Caco-2 (cell line): ENCODE measurements around the gene EN2. TPM values are rescaled to one million over a fixed set of nuclear protein-coding genes. Genes with fewer than 3 reads are reported as not detected.

ENCODE experiments used
- BruUV-seq: library from RNA; stranded (reverse); fragments of 400-500 nt; replicated peaks from 2 replicates; lab custom pipeline; 2021; lab: Mats Ljungman, UMichigan
- CTCF ChIA-PET: fragments of 300-600 bp; sonication (Branson Sonifier 250); formaldehyde crosslinking; loops from one replicate; lab custom pipeline; 2022; ENCODE audit warnings: antibody characterized with exemption; lab: Charles Lee
- POLR2A ChIA-PET: fragments of 300-600 bp; sonication (Branson Sonifier 250); formaldehyde crosslinking; loops from one replicate; lab custom pipeline; 2022; ENCODE audit warnings: antibody characterized with exemption; lab: Charles Lee
- DNase-seq, 2 experiments: peaks; one replicate each; pipeline versions ENCODE4 v3.0.0 to v3.0.0-alpha.2; 2020 to 2022
- H3K27me3 ChIP-seq: replicated peaks from 2 replicates; pipeline ENCODE4 v1.6.0; 2011; ENCODE audit warnings: low read length; ENCODE audit not compliant: control insufficient read depth, insufficient read depth
- H3K36me3 ChIP-seq: 2 replicates; pipeline ENCODE4 v1.5.1; 2011; ENCODE audit warnings: low read length; ENCODE audit not compliant: control insufficient read depth, insufficient read depth
- H3K4me1 ChIP-seq: fragments of 250-450 bp; sonication (Bioruptor Pico); 2 replicates; pipeline ENCODE4 v1.5.1; 2020; ENCODE audit warnings: mild to moderate bottlenecking
- H3K4me3 ChIP-seq: 2 replicates; pipeline ENCODE4 v1.5.1; 2011; ENCODE audit warnings: low read depth, mild to moderate bottlenecking, control low read depth, low read length
- H3K9me3 ChIP-seq: fragments of 250-450 bp; sonication (Bioruptor Pico); 2 replicates; pipeline ENCODE4 v1.5.1; 2020; ENCODE audit warnings: mild to moderate bottlenecking, moderate library complexity
- H3K27ac Mint-ChIP-seq: one replicate; pipeline ENCODE4 v1.8.0; 2022; ENCODE audit warnings: mixed read lengths; ENCODE audit not compliant: unreplicated experiment
- H3K27me3 Mint-ChIP-seq: one replicate; pipeline ENCODE4 v1.8.0; 2022; ENCODE audit warnings: mixed read lengths; ENCODE audit not compliant: insufficient read depth, unreplicated experiment
- H3K36me3 Mint-ChIP-seq: one replicate; pipeline ENCODE4 v1.8.0; 2022; ENCODE audit warnings: mild to moderate bottlenecking, mixed read lengths; ENCODE audit not compliant: insufficient read depth, unreplicated experiment
- H3K4me1 Mint-ChIP-seq: one replicate; pipeline ENCODE4 v1.8.0; 2022; ENCODE audit warnings: low read depth, mixed read lengths; ENCODE audit not compliant: unreplicated experiment
- H3K4me3 Mint-ChIP-seq: one replicate; pipeline ENCODE4 v1.8.0; 2022; ENCODE audit warnings: mild to moderate bottlenecking, moderate library complexity, mixed read lengths; ENCODE audit not compliant: unreplicated experiment
- H3K9me3 Mint-ChIP-seq: one replicate; pipeline ENCODE4 v1.8.0; 2022; ENCODE audit warnings: mixed read lengths; ENCODE audit not compliant: unreplicated experiment
- intact Hi-C: fragments of 100-400 bp; cut with micrococcal nuclease; formaldehyde crosslinking; loops from one replicate; pipeline ENCODE4 v1.10.0; 2022; ENCODE audit not compliant: unreplicated experiment
- total RNA-seq: library from RNA; stranded (reverse); gene quantifications from 2 replicates; pipeline ENCODE4 v1.2.3, GENCODE V29; 2022
- TF ChIP-seq, protein P1 (sequence below), 2 experiments: fragments of 200-600 bp in 1 of 2; IDR thresholded peaks; 1 replicate in 1 of 2; 2 replicates in 1 of 2; pipeline versions ENCODE4 v1.5.1 to v1.8.0; 2011 to 2022; ENCODE audit warnings: antibody characterized with exemption in 1 of 2, control low read depth in 1 of 2, inconsistent platforms in 1 of 2, low read depth in 1 of 2, low read length in 1 of 2, mild to moderate bottlenecking in 1 of 2, moderate library complexity in 1 of 2; ENCODE audit not compliant: insufficient read depth in 1 of 2, severe bottlenecking in 1 of 2, unreplicated experiment in 1 of 2

Gene EN2
- total RNA-seq, 1 experiment from 2014 or later: 1.5 TPM

GRCh38 chr7:155460926-155461613 lies 3.1 kb downstream of the EN2 start:
- intact Hi-C loops: no loop called here
- Histone ChIP-seq H3K9me3 (no peaks in the 10 kb centered on the region), H3K4me1 (peaks cover 4% of the 10 kb centered on the region), H3K4me3 (no peak overlapping the region), H3K27me3 (no peaks in the 10 kb centered on the region), H3K36me3 (no peaks in the 10 kb centered on the region)
- Mint-ChIP-seq H3K9me3 (no peaks in the 10 kb centered on the region), H3K4me1 (peaks cover 5% of the 10 kb centered on the region), H3K36me3 (peaks cover 13% of the 10 kb centered on the region), H3K4me3 (no peak overlapping the region), H3K27me3 (peaks cover 12% of the 10 kb centered on the region), H3K27ac (no peak overlapping the region)
- ChIA-PET CTCF (no interaction called here), POLR2A (no interaction called here)
- TF ChIP-seq, protein P1, sequence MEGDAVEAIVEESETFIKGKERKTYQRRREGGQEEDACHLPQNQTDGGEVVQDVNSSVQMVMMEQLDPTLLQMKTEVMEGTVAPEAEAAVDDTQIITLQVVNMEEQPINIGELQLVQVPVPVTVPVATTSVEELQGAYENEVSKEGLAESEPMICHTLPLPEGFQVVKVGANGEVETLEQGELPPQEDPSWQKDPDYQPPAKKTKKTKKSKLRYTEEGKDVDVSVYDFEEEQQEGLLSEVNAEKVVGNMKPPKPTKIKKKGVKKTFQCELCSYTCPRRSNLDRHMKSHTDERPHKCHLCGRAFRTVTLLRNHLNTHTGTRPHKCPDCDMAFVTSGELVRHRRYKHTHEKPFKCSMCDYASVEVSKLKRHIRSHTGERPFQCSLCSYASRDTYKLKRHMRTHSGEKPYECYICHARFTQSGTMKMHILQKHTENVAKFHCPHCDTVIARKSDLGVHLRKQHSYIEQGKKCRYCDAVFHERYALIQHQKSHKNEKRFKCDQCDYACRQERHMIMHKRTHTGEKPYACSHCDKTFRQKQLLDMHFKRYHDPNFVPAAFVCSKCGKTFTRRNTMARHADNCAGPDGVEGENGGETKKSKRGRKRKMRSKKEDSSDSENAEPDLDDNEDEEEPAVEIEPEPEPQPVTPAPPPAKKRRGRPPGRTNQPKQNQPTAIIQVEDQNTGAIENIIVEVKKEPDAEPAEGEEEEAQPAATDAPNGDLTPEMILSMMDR (IDR thresholded peaks at IDR 0.05; ENCODE audit: insufficient read depth in 1 of 2, low read depth in 1 of 2, low read length in 1 of 2, severe bottlenecking in 1 of 2, unreplicated experiment in 1 of 2): no peak
- BruUV-seq: no TSS peak
- DNase-seq: no peak

DNA sequence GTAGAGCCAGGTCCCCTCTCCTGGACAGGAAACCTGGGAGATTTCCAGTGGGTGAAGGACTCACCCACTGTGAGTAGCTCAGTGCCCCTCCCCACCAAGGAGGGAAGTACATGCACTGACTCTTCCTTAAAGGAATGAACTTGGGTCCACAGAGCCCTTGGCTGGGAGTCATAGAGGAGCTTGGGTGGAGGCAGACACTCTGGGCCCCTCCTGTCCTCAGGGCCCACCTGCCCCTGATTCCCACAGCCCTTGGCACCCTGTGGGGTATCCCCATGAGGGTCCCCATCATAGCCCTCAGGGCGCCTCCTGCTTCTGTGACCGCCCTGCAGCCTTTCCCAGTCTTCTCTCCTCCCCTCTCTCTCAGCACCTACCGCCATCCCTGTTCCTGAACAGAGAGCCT lies 3.7 kb downstream of the EN2 start:
- BruUV-seq: no TSS peak
- H3K4me3 ChIP-seq: no peak overlapping the region
- CTCF ChIA-PET: no interaction called here

GRCh38 chr7:155462163-155462735 lies 4.3 kb downstream of the EN2 start:
- ChIA-PET POLR2A (no interaction called here), CTCF (no interaction called here)
- intact Hi-C loops: no loop called here
- H3K36me3 ChIP-seq: no peaks in the 10 kb centered on the region
- Mint-ChIP-seq H3K36me3 (peaks cover 10% of the 10 kb centered on the region), H3K4me1 (no peaks in the 10 kb centered on the region), H3K27me3 (peaks cover 8% of the 10 kb centered on the region), H3K27ac (no peak overlapping the region), H3K4me3 (no peak overlapping the region), H3K9me3 (no peaks in the 10 kb centered on the region)
- peaks cover 4% of the 10 kb centered on the region for H3K4me1 ChIP-seq
- H3K9me3 ChIP-seq: no peaks in the 10 kb centered on the region
- no peak for DNase-seq
- no peak overlapping the region for H3K4me3 ChIP-seq
- H3K27me3 ChIP-seq: no peaks in the 10 kb centered on the region
- no TSS peak for BruUV-seq
- TF ChIP-seq, protein P1 (IDR thresholded peaks at IDR 0.05; ENCODE audit: insufficient read depth in 1 of 2, low read depth in 1 of 2, low read length in 1 of 2, severe bottlenecking in 1 of 2, unreplicated experiment in 1 of 2): no peak

More for the DNA sequence above, 3.7 kb downstream of the EN2 start:
- Histone ChIP-seq H3K36me3 (no peaks in the 10 kb centered on the region), H3K27me3 (no peaks in the 10 kb centered on the region), H3K9me3 (no peaks in the 10 kb centered on the region), H3K4me1 (peaks cover 4% of the 10 kb centered on the region)
- Mint-ChIP-seq H3K4me1 (no peaks in the 10 kb centered on the region), H3K36me3 (peaks cover 13% of the 10 kb centered on the region), H3K9me3 (no peaks in the 10 kb centered on the region), H3K27ac (no peak overlapping the region), H3K4me3 (no peak overlapping the region), H3K27me3 (peaks cover 8% of the 10 kb centered on the region)
- POLR2A ChIA-PET: no interaction called here
- intact Hi-C loops: no loop called here
- TF ChIP-seq, protein P1 (IDR thresholded peaks at IDR 0.05; ENCODE audit: insufficient read depth in 1 of 2, low read depth in 1 of 2, low read length in 1 of 2, severe bottlenecking in 1 of 2, unreplicated experiment in 1 of 2): no peak
- no peak for DNase-seq
